HepG2 (cell line): Measurements from ENCODE around the gene MYL6. TPM values are rescaled to one million over a fixed set of nuclear protein-coding genes. Genes with fewer than 3 reads are reported as not detected.
A peak's percentile ranks its signal among the peaks of the same experiment; 100 is the strongest.

Experiments
- FOXK1 ChIP-seq: sonication (generic); formaldehyde crosslinking; IDR thresholded peaks from 2 replicates; pipeline ENCODE4 v1.4.0; 2020; ENCODE audit warnings: low read depth, missing genetic modification reagents, borderline replicate concordance
- HNF4A ChIP-seq: sonication (generic); formaldehyde crosslinking; IDR thresholded peaks from 2 replicates; pipeline ENCODE4 v1.4.0; 2020; ENCODE audit warnings: missing genetic modification reagents
- KIAA2018 ChIP-seq: sonication (generic); formaldehyde crosslinking; IDR thresholded peaks from 2 replicates; pipeline ENCODE4 v1.5.0; 2020; ENCODE audit warnings: mild to moderate bottlenecking, missing genetic modification reagents, borderline replicate concordance
- KLF6 ChIP-seq: IDR thresholded peaks from 2 replicates; pipeline ENCODE4 v1.8.0; 2016; ENCODE audit warnings: missing biosample characterization, missing genetic modification reagents
- SYNCRIP ChIP-seq: fragments of 200-400 bp; formaldehyde crosslinking; IDR thresholded peaks from 2 replicates; pipeline ENCODE4 v1.6.1; 2018; ENCODE audit warnings: mild to moderate bottlenecking, low read depth, low read length; ENCODE audit not compliant: insufficient read depth
- TARDBP ChIP-seq: sonication (generic); formaldehyde crosslinking; IDR thresholded peaks from 2 replicates; pipeline ENCODE4 v1.8.0; 2022; ENCODE audit warnings: mild to moderate bottlenecking, missing genetic modification reagents
- polyA plus RNA-seq, 8 experiments: library from polyadenylated mRNA; depleted of rRNA in 3 of 8; stranded (reverse) in 7 of 8; unstranded in 1 of 8; fragments of >200 nt; fragmentation: Illumina TruSeq in 4 of 8; extraction: Trizol in 4 of 8; gene quantifications; 2 replicates each; pipeline versions ENCODE4 v1.2.1 to v1.2.3, GENCODE V29; 2011 to 2016; ENCODE audit warnings: low read depth in 4 of 8, missing spikeins in 1 of 8, mixed read lengths in 1 of 8; ENCODE audit not compliant: insufficient read depth in 1 of 8
- total RNA-seq, 5 experiments: library from RNA; depleted of rRNA; stranded (reverse); fragments of >200 nt; fragmentation: Illumina TruSeq; extraction: Trizol; gene quantifications; 2 replicates each; pipeline ENCODE4 v1.2.3, GENCODE V29; 2016; ENCODE audit warnings: low read depth in 1 of 5
- TF ChIP-seq, protein P1 (sequence below), 2 experiments: fragments of 450-650 bp in 1 of 2; sonication (generic) in 1 of 2; formaldehyde crosslinking in 1 of 2; IDR thresholded peaks; 2 replicates each; pipeline versions ENCODE4 v1.6.1 to v1.8.0; 2016 to 2022; ENCODE audit warnings: antibody characterized with exemption in 1 of 2, mild to moderate bottlenecking in 1 of 2, missing genetic modification reagents in 1 of 2

Gene MYL6
- total and polyA plus RNA-seq, 2 of the 13 experiments (the other 11 are each of a cell fraction or from before 2014, with no cell fraction given): 1,127 to 1,192 TPM

DNA sequence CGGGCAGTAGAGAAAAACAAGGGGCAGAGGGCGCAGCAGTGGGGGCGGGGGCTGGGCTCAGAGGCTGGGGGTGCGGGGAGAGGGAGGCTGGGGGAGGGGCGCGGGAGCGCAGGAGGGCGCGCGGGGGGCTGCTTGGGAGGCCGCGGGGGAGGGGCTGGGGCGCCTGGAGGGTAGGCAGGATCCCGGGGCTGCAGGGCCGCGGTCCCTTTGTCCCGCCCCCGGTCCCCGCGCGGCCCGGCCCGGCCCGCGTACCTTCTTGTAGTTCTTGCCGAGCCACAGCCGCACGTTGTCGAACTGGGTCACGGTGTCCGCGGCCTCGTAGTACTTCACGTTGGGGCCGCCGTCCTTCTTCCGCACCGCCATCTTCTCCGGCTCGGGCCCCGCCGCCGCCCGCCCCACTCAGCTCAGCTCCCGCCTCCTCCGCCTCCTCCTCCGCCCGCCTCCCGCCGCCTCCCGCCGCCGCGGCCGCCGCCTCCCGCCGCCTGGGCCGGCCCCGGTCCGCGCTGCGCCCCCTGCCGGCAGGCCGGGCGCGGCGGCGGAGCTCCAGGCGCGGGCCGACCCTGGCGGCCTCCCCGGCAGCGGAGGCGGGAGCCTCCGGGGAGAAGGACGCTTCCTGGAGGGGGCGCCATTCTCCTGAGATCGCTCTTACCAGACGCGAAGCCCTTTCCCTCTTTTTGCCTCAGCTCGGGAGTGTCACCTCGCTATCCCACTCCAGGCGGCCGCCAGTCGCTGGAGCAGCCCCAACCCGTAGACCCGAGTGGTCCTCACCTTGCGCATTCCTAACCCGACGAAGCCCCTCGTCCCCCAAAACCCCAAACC lies 31.1 kb downstream of the MYL6 start, which contains the start of gene SMARCC2 (continued):
- TF ChIP-seq, protein P1, sequence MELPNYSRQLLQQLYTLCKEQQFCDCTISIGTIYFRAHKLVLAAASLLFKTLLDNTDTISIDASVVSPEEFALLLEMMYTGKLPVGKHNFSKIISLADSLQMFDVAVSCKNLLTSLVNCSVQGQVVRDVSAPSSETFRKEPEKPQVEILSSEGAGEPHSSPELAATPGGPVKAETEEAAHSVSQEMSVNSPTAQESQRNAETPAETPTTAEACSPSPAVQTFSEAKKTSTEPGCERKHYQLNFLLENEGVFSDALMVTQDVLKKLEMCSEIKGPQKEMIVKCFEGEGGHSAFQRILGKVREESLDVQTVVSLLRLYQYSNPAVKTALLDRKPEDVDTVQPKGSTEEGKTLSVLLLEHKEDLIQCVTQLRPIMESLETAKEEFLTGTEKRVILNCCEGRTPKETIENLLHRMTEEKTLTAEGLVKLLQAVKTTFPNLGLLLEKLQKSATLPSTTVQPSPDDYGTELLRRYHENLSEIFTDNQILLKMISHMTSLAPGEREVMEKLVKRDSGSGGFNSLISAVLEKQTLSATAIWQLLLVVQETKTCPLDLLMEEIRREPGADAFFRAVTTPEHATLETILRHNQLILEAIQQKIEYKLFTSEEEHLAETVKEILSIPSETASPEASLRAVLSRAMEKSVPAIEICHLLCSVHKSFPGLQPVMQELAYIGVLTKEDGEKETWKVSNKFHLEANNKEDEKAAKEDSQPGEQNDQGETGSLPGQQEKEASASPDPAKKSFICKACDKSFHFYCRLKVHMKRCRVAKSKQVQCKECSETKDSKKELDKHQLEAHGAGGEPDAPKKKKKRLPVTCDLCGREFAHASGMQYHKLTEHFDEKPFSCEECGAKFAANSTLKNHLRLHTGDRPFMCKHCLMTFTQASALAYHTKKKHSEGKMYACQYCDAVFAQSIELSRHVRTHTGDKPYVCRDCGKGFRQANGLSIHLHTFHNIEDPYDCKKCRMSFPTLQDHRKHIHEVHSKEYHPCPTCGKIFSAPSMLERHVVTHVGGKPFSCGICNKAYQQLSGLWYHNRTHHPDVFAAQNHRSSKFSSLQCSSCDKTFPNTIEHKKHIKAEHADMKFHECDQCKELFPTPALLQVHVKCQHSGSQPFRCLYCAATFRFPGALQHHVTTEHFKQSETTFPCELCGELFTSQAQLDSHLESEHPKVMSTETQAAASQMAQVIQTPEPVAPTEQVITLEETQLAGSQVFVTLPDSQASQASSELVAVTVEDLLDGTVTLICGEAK (IDR thresholded peaks at IDR 0.05): no peak
- TF ChIP-seq, protein P1 (CRISPR knock-in tag; IDR thresholded peaks at IDR 0.05): no peak
- TF ChIP-seq HNF4A (CRISPR knock-in tag) (no peak), SYNCRIP (no peak), FOXK1 (CRISPR knock-in tag) (0 out of 2 replicates have a peak, but pooled peaks have one; percentile 12), TARDBP (CRISPR knock-in tag) (no peak), KLF6 (CRISPR knock-in tag) (no peak), KIAA2018 (CRISPR knock-in tag) (no peak)
